ENCODE data around the gene LHFPL3.

- TF ChIP-seq EZH2phosphoT487 (IDR thresholded peaks at IDR 0.05; ENCODE audit: insufficient read depth, low read depth) (no peak), EZH2 (IDR thresholded peaks at IDR 0.05; ENCODE audit: insufficient read depth, poor library complexity, severe bottlenecking) (no peak)
Observed at GRCh38 chr7:104929921-104930320, 601.5 kb downstream of the LHFPL3 start.

Data from GM23248 (cell line).